ENCODE results near the gene KLHL10.
"Not testable (repeated sequence)": the region's sequence is repeated elsewhere in the genome, so short reads cannot be mapped to it uniquely, and the experiment has no call there.

The KLHL10 gene

DNA sequence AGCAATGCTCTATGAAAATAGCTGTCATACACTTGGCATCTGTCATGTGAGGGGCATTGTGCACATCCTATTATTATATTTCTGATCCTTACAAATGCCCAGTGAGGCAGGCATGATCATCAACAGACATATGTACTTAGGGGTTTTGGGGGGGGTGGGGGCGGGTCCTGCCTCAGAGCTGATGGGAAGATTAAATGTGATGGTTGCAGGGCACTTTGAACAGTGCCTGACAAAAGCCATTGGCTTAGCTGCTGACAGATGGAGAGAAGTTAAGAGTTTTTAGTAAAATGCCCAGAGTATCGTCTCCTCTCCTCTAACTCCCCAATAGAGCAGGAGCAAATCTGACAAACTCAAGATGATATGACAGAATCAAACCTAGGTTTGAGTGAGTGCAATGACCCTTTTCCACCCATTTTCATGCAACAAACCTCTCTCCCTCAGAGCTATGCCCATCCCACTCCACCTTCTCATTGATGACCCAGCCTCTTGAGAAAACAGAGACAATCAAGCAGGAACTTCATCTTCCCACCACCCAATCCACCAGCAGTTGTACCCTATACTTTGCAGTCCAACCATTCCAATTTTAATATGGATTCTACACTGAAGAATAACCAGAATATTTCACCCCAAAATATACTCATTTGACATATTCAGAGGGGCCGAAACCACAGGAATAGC, 22.8 kb downstream of the KLHL10 start:
- DNase-seq = no peak

DNA sequence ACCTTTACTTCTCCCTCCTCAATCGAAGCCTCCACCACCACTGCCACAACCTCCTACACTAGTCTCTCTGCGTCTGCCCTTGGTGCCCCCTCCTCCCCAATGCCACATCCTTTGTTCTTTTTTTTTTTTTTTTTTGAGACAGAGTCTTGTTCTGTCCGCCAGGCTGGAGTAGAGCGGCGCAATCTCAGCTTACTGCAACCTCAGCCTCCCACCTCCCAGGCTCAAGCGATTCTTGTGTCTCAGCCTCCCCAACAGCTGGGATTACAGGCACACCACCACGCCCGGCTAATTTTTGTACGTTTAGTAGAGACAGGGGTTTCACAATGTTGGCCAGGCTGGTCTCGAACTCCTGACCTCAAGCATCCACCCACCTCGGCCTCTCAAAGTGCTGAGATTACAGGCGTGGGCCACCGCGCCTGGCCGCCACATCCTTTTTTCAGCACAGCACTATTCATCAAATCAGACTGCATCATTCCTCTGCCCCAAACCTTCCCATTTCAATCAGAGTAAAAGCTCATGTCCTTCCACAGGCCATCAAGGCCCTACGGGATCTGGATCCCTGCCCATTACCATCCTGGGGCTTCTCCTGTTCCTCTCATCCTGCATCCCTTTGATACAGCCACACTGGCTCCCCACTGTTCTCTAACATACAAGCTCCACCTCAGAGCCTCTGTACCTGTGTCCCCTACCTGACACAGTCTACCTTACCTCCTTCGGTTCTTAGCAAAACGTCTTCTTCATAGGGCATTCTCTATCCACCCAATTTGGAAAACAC, 25.6 kb downstream of the KLHL10 start:
- DNase-seq = no peak

DNA sequence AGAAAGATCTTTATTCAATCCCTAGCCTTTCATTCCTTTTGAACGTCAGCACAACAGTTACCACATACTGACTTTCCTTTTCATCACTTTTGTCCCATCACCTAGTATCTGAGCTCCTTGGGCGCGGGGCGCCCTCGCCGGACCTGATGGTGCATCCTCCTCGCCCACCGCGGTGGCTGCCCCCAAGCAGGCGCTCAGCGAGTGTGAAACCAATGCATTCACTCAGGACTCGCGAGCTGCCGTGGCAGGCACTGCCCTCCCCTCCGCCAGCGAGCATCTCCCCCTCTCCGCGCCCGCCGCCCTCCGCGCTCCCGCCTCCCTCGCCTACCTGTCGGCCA, 26.8 kb downstream of the KLHL10 start:
- no peak for DNase-seq

GRCh38 chr17:41864836-41865595, 27.4 kb downstream of the KLHL10 start, which contains the start of gene KLHL11:
Gene KLHL11, minus strand, starts transcription at chr17:41865423. Its CDS starts 53 bp downstream, at chr17:41865370.
- peak; percentile 89 for DNase-seq

DNA sequence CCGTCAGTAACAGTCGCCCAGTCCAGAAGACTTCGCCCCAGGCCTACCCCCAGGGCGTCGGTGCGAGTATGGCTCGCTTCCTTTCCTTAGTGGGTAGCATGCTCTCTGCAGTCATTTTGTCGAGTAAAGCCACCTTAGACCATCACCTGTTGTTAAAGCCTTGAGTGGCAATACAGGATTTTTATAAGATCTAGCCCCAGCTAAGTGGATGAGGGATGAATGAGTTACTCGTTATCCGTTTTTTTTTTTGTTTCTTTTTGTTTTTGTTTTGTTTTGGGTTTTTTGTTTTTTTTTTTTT, 27.9 kb downstream of the KLHL10 start:
- no peak for DNase-seq

DNA sequence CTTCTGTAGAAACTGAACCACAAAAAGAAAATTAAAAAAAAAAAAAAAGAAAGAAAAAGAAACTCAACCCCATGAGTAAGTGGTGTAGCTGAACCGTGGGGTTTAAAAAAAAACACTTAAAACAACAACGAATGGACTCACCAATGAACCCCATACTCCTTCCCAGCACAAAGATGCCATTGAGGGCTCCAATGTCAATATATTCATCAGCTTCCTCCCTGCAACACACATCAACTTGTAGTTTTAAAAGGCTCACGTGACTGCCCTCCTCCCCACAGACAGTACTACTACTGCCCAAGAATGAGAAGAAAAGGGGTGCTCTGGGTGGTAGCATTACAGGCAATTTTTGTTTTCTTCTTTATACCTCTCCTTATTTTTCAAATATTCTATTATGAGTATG, 30.9 kb downstream of the KLHL10 start:
- DNase-seq = no peak

DNA sequence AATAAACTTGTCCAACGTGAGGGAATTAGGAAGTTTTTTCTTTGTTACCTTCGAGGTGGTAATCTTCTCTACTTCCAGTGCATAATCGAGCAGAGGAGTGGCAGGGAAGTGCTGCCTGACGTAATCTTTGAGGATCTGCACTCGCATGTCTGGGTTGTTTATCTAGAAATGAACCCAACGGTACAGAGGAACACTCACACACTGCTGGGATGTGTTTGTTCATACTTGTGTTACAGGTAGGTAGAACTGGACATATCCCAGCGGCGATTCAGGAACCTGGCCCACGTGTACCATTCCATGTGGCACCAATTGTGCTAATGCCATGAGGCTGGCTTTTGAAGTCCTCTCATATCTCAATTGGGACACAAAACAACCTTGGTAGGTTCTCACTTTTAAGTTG, 31.8 kb downstream of the KLHL10 start:
- DNase-seq = no peak

DNA sequence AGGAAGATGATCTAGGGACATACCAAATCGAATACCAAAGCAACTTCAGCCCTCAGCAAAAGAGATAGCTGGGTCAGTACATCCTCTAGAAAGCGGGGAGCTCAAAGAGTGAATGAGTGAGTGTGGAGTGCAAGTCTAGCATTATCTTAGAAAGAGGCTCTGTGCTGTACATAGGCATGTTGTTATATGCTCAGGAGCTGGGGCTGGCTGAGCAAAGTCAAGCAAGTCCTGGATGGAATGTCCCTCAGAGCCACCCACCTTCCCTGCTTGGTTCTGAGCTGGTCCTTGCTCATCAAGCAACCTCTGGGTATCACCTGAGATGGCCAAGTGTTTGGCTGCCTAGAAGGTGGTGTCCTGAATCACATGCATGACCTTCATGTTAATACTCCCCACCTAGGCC, 32.5 kb downstream of the KLHL10 start:
- DNase-seq = no peak

GRCh38 chr17:41870627-41871026, 33.0 kb downstream of the KLHL10 start:
- no peak for DNase-seq

- DNase-seq = no peak
Observed at GRCh38 chr17:41871789-41872188, 34.2 kb downstream of the KLHL10 start.

DNA sequence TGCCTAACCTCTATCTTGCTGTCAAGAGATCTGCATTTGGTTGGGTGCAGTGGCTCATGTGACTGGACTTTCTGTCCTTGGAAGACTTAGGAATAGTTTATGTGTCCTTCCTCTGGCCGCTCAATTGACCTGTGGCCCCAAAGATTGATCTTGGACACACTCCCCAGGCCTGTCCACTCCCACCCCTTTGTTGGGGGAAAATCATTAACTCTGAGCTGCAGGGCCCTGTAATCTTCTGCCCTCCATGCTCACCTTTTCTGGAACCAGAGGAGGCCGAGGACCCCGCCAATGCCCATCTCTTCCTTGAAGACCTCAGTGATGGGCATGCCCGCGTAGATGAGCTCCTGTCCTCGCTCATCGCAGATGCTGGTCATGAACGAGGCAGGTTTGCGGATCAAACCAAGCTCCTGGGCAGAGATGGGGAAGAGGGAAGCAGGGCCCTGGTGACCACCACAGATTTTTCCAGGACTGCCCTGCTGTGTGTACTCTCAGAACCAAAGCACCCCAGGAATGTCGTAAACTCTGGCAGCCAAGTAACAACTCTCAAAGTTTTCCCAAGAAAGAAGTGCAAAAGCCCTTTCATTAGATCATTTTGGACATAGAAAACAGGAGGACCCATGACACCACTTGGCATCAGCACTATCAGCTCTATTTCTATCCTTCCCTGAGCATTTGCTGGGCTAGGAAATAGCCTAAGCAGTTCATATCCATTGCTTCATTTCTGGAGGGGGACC, 36.1 kb downstream of the KLHL10 start:
- no peak for DNase-seq

DNA sequence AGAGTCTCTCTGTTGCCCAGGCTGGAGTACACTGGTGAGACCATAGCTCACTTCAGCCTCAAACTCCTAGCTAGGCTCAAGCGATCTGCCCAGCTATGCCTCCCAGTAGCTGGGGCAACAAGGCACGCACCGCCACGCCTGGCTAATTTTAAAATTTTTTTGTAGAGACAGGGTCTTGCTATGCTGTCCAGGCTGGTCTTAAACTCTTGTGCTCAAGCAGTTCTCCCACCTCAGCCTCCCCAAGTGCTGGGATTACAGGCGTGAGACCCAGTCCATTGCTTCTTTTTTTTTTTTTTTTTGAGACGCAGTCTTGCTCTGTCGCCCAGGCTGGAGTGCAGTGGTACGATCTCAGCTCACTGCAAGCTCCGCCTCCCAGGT, 36.7 kb downstream of the KLHL10 start:
- DNase-seq = not testable (repeated sequence)

DNA sequence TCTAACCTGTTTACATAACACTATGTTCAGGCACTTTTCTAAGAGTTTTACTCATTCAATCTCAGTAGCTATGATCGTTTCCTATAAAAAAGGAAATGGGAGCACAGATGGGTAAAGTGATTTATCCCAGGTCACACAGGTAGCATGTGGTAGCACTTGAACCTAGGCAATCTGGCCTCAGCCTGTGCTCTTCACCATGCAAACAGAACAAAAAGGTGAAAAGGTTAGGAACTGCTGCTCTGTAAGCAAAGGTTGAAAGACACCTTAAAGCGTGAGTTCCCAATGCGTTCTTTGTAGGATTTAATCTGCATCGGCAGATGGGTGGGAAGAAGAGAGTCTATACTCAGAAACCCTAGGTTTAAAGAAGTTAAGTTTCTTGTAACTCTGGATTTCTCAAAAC, 42.5 kb downstream of the KLHL10 start:
- DNase-seq = no peak

- DNase-seq = no peak
Observed at GRCh38 chr17:41882756-41883155, 45.1 kb downstream of the KLHL10 start.

DNA sequence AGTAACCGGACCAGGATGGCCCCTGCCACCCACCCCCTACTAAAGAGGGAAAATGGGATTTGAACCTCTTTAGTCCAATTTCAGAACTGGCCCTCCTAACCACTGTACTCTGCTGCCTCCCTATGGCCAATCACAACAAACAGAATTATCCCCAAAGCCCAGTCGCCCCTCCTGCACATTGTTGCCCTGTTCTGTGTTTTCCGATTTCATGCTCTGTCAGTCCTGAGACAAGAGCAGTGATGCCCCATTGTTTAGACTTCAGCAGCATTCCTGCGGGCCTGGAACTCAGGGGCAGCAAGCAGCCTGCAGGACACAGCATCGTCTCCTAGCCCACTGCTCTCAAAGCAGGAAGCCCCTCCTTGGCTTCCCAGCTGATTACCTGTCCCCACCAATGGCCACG, 48.1 kb downstream of the KLHL10 start:
- DNase-seq = no peak

DNA sequence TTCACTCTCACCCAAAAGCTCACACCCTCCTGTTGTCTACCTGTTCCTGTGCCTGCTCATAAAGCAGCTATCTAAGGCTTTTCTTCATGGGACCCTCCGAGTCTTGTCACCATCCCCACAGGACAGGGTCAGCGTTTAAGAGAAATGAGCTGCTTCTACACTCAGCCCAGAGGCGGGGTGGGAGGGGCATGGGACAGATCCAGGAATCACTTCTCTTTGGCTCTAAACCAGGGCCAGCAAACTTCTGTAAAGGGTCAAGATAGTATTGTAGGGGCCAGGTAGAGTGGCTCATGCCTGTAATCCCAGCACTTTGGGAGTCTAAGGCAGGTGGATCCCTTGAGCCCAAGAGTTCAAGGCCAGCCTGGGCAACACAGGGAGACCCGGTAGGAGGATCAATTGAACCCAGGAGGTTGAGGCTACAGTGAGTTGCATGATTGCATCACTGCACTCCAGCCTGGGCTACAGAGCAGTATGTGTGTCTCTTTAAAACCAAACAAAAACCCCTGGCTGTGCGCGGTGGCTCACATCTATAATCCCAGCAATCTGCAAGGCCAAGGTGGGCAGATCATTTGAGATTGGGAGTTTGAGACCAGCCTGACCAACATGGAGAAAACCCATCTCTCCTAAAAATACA, 50.8 kb downstream of the KLHL10 start:
- no peak for DNase-seq

GRCh38 chr17:41891135-41892020, 53.8 kb downstream of the KLHL10 start:
- DNase-seq = no peak

- DNase-seq = no peak
Observed at GRCh38 chr17:41892021-41892376, 54.4 kb downstream of the KLHL10 start.

DNA sequence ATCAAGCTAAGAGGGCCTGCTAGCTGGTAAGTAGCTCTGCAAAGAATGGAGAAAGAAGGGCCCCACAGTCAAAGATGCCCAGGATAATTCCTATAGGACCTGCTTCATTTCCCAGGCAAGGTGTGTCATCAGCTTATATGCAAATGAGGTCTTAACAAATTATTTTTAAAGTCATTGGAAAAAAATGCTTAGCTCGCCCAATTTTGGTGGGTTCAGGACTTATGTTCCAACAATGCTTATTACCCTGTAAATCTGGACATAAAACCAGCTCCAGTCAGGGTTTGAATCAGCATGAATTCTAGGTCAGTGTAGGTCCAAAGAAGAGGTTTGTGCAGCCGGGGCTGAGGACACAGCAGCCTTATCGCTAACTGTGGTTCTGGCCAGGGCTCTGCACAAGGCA, 55.8 kb downstream of the KLHL10 start:
- no peak for DNase-seq

GRCh38 chr17:41894791-41895331, 57.2 kb downstream of the KLHL10 start:
- no peak for DNase-seq

- DNase-seq = no peak
Observed at GRCh38 chr17:41895617-41896016, 58.0 kb downstream of the KLHL10 start.

DNA sequence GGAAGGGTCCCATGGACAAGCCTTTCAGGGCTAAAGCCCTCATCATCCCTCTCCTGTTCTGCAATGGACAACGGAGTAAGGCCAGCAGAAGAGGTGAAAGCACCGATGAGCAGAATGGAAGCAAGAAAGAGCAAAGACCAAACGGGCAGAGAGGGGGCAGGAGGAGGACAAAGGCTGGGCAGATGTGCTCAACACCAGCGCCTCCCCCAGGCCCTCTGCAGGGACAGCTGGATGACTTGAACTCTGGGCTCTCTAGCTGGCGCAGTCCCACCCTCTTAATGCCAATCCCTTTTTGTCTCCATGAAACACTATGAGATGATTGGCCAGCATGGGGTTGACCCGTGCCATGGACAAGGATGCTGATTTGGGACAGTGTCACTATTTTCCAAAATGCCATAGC, 59.1 kb downstream of the KLHL10 start:
- DNase-seq = no peak

All from NCI-H146 (cell line).